Left hindlimb (tissue), 1 donor: ENCODE results near the gene EDDM3A.
"Not testable (repeated sequence)": the region's sequence is repeated elsewhere in the genome, so short reads cannot be mapped to it uniquely, and the experiment has no call there.

Experiments
- DNase-seq: peaks from one replicate; pipeline ENCODE4 v3.0.0-alpha.2; 2018

Gene EDDM3A

GRCh38 chr14:20745571-20746358 lies at the start of gene EDDM3A:
EDDM3A (plus strand) TSS chr14:20745887; CDS start chr14:20747581, 1,694 bp downstream.
- DNase-seq: no peak

- no peak for DNase-seq
These were observed 48.9 kb upstream of the EDDM3A start for GRCh38 chr14:20696764-20697163.

- DNase-seq: peak; percentile 44
These were observed 48.2 kb upstream of the EDDM3A start for GRCh38 chr14:20697273-20698017.

DNA sequence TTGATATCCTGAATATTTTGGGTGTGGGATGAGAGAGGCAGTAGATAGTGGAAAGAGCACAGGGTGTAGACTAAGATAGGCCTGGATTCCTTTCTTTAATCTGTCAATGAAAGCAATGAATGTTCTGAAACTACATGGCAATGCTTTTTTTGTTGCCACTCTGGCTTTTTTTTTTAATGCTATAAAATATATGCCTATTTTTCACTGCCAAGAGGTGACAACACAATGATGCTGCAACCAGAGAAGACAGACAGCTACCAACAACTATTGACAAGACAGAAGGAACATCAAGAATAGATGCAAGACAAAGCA lies 47.7 kb upstream of the EDDM3A start:
- DNase-seq: no peak

DNA sequence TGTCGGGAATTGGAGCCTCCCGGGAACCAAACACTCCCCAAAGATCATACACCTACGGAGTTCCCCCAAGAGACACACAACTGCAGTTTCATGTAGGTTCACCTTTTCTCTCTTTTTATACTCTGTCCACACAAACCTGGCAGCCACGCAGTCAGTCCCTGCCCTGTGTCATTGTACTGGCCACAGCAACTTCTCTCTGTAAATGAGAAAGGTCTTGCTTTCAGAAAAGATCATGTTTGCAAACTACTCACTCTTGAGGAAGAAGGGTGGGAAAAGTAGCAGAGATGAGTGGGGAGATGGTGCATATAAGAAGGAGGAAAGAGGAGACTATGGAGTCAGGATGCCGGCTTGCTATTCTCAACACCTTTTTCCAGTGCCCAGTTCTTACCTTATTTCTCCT lies 46.8 kb upstream of the EDDM3A start:
- DNase-seq: no peak

DNA sequence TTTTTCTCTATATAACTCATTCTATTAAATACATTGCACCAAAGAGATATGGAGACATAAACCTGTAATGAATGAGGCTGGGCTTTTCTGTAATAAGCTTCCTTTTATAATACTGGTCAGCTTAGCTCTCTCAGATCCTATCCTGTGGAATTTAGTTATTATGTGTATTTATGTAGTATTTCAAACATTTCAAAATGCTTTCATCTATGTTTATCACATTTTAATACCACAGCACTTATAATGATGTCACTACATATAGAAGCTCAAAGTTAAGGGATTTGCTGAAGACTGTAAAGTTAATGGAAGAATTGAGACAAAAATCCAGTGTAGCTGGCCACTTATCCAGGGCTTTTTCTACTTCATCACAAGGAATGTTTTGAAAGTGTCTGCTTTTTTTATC lies 45.8 kb upstream of the EDDM3A start:
- DNase-seq: no peak

GRCh38 chr14:20700965-20701364 lies 44.7 kb upstream of the EDDM3A start:
- DNase-seq: not testable (repeated sequence)

DNA sequence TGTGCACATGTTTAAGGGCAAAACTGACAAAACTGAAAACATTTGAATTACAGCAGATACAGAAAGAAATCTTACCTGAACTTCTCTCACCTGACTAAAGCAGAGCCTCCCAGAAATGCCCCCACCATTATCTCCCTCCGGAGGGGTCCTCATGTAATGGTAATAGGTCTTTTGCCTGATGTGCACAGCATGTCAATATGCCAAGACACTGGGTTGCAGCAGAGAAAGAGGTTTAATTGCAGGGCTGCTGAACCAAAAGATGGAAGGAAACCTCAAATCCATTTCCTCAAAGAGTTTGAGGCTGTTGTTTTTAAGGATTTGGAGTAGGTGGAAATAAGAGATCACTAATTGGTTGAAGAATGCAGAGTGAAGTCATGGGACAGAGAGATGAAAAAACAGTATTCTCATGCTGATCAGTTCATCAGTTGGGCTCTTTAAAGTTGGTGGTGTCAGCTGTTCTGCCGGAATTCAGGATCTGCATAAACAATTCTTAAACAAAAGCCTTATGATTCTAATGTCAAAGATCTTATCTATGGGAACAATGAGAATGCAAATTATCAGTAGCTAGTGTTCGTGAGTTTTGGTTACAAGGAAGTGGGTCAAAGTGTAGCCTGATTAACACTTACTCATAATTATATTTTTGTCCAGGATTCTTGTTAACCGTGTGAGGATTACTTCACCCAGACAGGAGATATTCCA lies 38.9 kb upstream of the EDDM3A start:
- DNase-seq: no peak

- no peak for DNase-seq
These were observed 38.1 kb upstream of the EDDM3A start for GRCh38 chr14:20707622-20708021.

DNA sequence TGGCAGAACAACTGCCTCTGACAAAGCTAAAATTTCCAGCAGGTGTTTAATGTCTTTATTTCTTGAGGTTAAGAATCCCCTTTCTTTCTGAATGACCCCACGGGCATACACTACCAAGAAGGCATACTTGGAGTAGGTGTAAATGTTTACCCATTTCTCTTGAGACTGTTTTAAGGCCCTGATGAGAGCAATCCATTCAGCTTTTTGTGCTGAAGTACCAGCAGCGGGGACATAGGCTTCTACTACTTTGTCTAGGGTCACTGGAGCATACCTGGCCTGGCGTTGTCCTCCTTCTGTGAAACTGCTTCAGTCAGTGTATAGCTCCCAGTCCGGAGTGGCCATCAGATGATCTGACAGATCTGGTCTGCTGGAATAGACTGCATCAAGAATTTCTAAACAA lies 34.4 kb upstream of the EDDM3A start:
- no peak for DNase-seq

GRCh38 chr14:20711685-20712084 lies 34.0 kb upstream of the EDDM3A start:
- DNase-seq: no peak

GRCh38 chr14:20712904-20713303 lies 32.8 kb upstream of the EDDM3A start:
- no peak for DNase-seq

- DNase-seq: no peak
These were observed 31.0 kb upstream of the EDDM3A start for GRCh38 chr14:20714593-20715250.

GRCh38 chr14:20719777-20720176 lies 25.9 kb upstream of the EDDM3A start:
- no peak for DNase-seq

GRCh38 chr14:20720741-20721140 lies 24.9 kb upstream of the EDDM3A start:
- DNase-seq: no peak

GRCh38 chr14:20722016-20722415 lies 23.7 kb upstream of the EDDM3A start:
- no peak for DNase-seq

DNA sequence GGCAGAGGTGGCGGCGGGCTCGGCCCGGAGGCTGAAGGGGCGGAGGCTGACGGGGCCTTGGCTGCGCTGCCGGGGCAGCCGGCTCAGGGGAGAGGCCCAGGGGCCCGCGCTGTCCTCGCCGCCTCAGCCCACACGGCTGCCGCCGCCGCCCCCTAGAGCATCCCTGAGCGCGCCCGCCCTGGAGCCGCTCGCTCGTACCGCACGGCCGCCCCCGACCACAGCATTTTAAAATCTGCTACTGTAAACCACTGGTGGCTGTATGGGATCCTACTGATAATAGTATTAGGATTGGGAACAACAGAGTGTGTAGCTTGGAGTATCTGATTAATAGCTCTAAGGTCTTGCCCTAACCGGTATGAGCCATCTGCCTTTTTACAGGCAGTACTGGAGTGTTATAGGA lies 22.2 kb upstream of the EDDM3A start:
- no peak for DNase-seq

DNA sequence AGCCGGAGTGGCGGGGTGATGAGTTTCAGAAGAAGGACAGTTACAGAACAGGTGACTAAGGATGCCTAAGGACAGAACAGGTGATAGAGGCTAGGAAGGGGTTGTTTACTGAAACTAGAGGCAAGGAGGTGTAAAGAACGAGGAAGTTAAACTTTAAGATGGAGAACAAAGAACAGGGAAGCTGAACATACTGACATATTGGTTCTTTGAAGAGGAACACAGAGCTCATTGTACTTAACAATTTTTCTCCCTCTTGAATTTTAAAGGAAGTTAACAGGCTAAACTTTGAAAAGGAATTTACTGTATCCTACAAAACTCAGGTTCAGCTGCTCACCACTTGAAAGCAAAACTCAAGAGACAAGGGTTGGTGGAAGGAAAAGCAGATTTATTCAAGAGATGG lies 19.6 kb upstream of the EDDM3A start:
- not testable (repeated sequence) for DNase-seq

- no peak for DNase-seq
These were observed 19.2 kb upstream of the EDDM3A start for GRCh38 chr14:20726531-20726930.

DNA sequence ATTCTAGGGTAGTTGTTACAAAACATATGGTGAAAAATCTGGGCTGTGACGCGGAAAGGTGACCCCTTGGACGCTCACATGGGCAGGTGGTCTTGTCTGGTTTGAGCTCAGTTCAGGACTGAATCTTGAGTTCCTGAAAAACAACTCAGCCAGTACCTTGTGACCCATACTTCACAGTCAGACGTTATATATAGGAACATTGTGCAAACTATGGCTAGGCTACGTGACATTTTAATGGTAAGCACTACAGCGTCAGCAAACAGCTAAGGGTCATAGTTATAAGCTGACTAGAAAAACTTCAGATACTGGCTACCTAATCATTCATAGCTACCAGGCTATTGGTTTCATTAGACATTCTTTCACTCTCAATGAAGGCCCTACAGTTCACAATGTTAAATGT lies 14.8 kb upstream of the EDDM3A start:
- DNase-seq: no peak

GRCh38 chr14:20732477-20732876 lies 13.2 kb upstream of the EDDM3A start:
- DNase-seq: no peak

DNA sequence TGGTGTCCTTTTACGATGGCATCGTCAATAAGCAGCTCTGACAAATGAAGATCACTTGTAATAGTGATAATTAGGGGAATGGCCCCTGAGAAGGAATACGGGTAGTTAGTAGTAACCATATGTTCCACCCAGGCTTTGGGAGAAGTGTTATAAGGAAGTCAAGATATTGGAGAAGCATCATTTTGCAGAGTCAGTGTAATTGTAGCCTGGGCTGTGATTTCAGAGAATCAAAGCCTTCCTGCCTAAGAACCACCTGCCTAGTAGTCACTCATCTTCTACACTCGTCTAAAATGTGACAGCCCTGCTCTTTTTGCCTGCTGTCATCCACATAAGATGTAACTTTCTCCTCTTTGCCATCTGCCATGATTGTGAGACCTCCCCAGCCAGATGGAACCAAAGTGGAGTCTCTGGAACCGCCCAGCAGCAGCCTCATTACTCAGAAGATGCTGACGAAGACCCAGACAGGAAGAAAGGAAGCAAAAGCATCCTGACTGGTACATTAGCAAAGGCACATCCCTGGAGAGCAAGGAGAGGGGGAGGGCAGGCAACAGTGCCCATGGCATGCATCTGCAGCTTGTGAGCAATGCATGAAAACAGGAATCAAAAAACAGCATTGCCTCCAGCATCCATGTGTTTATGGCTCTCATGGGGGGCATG lies 12.6 kb upstream of the EDDM3A start:
- no peak for DNase-seq
